ENCODE measurements around the gene LY6G6C. TPM values are rescaled to one million over a fixed set of nuclear protein-coding genes. Genes with fewer than 3 reads are reported as not detected.
A peak's percentile ranks its signal among the peaks of the same experiment; 100 is the strongest.

The LY6G6C gene
- total and polyA plus RNA-seq, 2 of the 13 experiments (the other 11 are each of a cell fraction or from before 2014, with no cell fraction given) = 0.15 TPM; not detected in 1

DNA sequence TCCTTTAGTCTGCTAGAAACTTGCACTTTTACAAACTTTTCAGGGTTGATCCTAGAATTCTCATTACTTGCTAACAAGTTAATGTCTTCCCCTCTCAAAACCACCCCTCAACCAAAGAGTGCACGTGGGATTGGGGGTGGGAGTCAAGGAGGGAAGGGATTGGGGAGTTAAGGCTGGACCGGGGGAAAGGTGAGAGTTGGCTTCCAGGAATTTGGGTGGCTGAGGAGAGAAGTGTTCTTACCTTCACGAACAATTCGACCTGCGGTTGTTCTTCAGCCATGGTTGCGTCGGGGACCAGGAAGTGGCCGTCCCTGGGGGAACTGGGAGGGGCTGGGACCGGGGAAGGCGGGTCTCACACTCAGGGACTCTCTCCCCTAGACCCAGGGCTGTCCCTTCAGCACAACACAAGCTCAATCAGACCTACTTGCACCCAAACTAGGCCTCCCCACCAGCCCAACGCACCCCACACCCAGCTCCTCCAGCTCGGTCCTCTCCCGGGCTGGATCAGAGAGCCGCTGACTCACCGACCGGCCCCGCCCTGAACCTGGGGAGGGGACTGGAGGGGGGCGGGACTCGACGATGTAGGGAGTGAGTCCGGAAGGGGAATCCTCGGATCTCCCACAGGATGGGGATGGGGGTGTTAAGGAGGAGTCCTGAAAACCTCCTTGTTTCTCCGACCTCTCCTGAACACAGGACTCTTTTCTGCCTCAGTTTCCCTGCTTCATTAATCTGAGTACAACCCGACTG, 14.6 kb upstream of the LY6G6C start, which contains the start of gene CLIC1 (continued):
- TF ChIP-seq, protein P1, sequence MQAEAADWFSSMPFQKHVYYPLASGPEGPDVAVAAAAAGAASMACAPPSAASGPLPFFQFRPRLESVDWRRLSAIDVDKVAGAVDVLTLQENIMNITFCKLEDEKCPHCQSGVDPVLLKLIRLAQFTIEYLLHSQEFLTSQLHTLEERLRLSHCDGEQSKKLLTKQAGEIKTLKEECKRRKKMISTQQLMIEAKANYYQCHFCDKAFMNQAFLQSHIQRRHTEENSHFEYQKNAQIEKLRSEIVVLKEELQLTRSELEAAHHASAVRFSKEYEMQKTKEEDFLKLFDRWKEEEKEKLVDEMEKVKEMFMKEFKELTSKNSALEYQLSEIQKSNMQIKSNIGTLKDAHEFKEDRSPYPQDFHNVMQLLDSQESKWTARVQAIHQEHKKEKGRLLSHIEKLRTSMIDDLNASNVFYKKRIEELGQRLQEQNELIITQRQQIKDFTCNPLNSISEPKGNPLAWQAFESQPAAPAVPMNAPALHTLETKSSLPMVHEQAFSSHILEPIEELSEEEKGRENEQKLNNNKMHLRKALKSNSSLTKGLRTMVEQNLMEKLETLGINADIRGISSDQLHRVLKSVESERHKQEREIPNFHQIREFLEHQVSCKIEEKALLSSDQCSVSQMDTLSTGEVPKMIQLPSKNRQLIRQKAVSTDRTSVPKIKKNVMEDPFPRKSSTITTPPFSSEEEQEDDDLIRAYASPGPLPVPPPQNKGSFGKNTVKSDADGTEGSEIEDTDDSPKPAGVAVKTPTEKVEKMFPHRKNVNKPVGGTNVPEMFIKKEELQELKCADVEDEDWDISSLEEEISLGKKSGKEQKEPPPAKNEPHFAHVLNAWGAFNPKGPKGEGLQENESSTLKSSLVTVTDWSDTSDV (CRISPR knock-in tag; IDR thresholded peaks at IDR 0.05) = peak; percentile 94
- TF ChIP-seq NFATC3 (CRISPR knock-in tag; IDR thresholded peaks at IDR 0.05) (no peak), MATR3 (CRISPR knock-in tag; IDR thresholded peaks at IDR 0.05) (no peak), CENPX (CRISPR knock-in tag; IDR thresholded peaks at IDR 0.05) (no peak), POLR2AphosphoS2 (IDR thresholded peaks at IDR 0.05; ENCODE audit: low read depth, low read length) (peak; percentile 84; the same call in 1 of the 2 replicates), PCBP2 (optimal IDR thresholded peaks at IDR 0.05; ENCODE audit: low read depth, low read length, poor library complexity, severe bottlenecking) (peak; percentile 79), ZBTB1 (CRISPR knock-in tag; IDR thresholded peaks at IDR 0.05; ENCODE audit: borderline replicate concordance) (no peak), PHF8 (CRISPR knock-in tag; IDR thresholded peaks at IDR 0.05) (peak; percentile 73), YEATS4 (CRISPR knock-in tag; IDR thresholded peaks at IDR 0.05; ENCODE audit: borderline replicate concordance) (0 out of 2 replicates have a peak, but pooled peaks have one; percentile 60), ZNF274 (CRISPR knock-in tag; IDR thresholded peaks at IDR 0.05) (no peak; the same call in 1 of the 2 replicates), ATM (IDR thresholded peaks at IDR 0.05; ENCODE audit: borderline replicate concordance) (no peak), ZNF672 (CRISPR knock-in tag; IDR thresholded peaks at IDR 0.05) (no peak), THAP11 (CRISPR knock-in tag; IDR thresholded peaks at IDR 0.05) (peak; percentile 78), PHF20 (CRISPR knock-in tag; IDR thresholded peaks at IDR 0.05) (peak; percentile 62; the same call in 1 of the 2 replicates), MTF2 (CRISPR knock-in tag; IDR thresholded peaks at IDR 0.05; ENCODE audit: borderline replicate concordance) (0 out of 2 replicates have a peak, but pooled peaks have one; percentile 91), FOXA3 (CRISPR knock-in tag; IDR thresholded peaks at IDR 0.05) (no peak; the same call in none of the 2 replicates), ELF3 (CRISPR knock-in tag; IDR thresholded peaks at IDR 0.05) (peak; percentile 88), ZNF790 (CRISPR knock-in tag; IDR thresholded peaks at IDR 0.05; ENCODE audit: borderline replicate concordance) (peak; percentile 63; the same call in 1 of the 2 replicates), NR2F1 (CRISPR knock-in tag; IDR thresholded peaks at IDR 0.05) (no peak)
- TF ChIP-seq, protein P2, sequence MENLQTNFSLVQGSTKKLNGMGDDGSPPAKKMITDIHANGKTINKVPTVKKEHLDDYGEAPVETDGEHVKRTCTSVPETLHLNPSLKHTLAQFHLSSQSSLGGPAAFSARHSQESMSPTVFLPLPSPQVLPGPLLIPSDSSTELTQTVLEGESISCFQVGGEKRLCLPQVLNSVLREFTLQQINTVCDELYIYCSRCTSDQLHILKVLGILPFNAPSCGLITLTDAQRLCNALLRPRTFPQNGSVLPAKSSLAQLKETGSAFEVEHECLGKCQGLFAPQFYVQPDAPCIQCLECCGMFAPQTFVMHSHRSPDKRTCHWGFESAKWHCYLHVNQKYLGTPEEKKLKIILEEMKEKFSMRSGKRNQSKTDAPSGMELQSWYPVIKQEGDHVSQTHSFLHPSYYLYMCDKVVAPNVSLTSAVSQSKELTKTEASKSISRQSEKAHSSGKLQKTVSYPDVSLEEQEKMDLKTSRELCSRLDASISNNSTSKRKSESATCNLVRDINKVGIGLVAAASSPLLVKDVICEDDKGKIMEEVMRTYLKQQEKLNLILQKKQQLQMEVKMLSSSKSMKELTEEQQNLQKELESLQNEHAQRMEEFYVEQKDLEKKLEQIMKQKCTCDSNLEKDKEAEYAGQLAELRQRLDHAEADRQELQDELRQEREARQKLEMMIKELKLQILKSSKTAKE (CRISPR knock-in tag; IDR thresholded peaks at IDR 0.05; ENCODE audit: borderline replicate concordance) = peak; percentile 58; the same call in 1 of the 2 replicates
- TF ChIP-seq, protein P3, sequence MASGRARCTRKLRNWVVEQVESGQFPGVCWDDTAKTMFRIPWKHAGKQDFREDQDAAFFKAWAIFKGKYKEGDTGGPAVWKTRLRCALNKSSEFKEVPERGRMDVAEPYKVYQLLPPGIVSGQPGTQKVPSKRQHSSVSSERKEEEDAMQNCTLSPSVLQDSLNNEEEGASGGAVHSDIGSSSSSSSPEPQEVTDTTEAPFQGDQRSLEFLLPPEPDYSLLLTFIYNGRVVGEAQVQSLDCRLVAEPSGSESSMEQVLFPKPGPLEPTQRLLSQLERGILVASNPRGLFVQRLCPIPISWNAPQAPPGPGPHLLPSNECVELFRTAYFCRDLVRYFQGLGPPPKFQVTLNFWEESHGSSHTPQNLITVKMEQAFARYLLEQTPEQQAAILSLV (CRISPR knock-in tag; IDR thresholded peaks at IDR 0.05; ENCODE audit: borderline replicate concordance) = no peak
- TF ChIP-seq, protein P4, sequence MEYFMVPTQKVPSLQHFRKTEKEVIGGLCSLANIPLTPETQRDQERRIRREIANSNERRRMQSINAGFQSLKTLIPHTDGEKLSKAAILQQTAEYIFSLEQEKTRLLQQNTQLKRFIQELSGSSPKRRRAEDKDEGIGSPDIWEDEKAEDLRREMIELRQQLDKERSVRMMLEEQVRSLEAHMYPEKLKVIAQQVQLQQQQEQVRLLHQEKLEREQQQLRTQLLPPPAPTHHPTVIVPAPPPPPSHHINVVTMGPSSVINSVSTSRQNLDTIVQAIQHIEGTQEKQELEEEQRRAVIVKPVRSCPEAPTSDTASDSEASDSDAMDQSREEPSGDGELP (IDR thresholded peaks at IDR 0.05; ENCODE audit: borderline replicate concordance, low read depth) = peak; percentile 37; the same call in 1 of the 2 replicates

All from HepG2 (cell line).